K562 (cell line): ENCODE results near the gene CDK4. TPM values are rescaled to one million over a fixed set of nuclear protein-coding genes. Genes with fewer than 3 reads are reported as not detected.
A peak's percentile ranks its signal among the peaks of the same experiment; 100 is the strongest.

Experiments used
- ATAC-seq: fragments of 200-7000 bp; cut with Tn5 transposase; 3 replicates; pipeline ENCODE4 v1.9.1; 2020; ENCODE audit warnings: moderate library complexity
- BruUV-seq: library from RNA; stranded (reverse); fragments of 400-500 nt; replicated peaks from 2 replicates; lab custom pipeline; 2021; lab: Mats Ljungman, UMichigan
- CTCF ChIA-PET: fragments of 300-600 bp; formaldehyde crosslinking; extraction: SDS; loops from one replicate; lab custom pipeline; 2021; ENCODE audit warnings: low intra/inter-chr PET ratio; lab: Yijun Ruan, JAX
- POLR2A ChIA-PET: fragments of 300-600, 350-650 bp; sonication (Branson Sonifier 250); formaldehyde crosslinking; extraction: SDS; loops from one replicate; lab custom pipeline; 2021; ENCODE audit warnings: antibody characterized with exemption, inconsistent platforms; lab: Yijun Ruan, JAX
- DNase-seq, 4 experiments: peaks; one replicate each; pipeline versions ENCODE4 v3.0.0 to v3.0.0-alpha.2; 2011 to 2018; ENCODE audit warnings: low spot score in 3 of 4, mixed read lengths in 3 of 4; ENCODE audit errors: extremely low read depth in 1 of 4
- FAIRE-seq: peaks from 2 replicates; lab custom pipeline; 2011; peaks lifted over from hg19 to GRCh38; lab: Jason Lieb, UNC
- H2AFZ ChIP-seq: 2 replicates; pipeline ENCODE4 v1.6.0; 2011; ENCODE audit warnings: low read depth, low read length, control low read depth, inconsistent platforms
- H3K27ac ChIP-seq: fragments of 200-600 bp; 3 replicates; pipeline ENCODE4 v1.8.0; 2011; ENCODE audit warnings: low read depth, mild to moderate bottlenecking, control low read depth, inconsistent platforms, low read length, moderate library complexity, mixed read lengths; ENCODE audit errors: extremely low read depth
- H3K27me3 ChIP-seq, 2 experiments: fragments of 300-600 bp in 1 of 2; 2 replicates in 1 of 2; 3 replicates in 1 of 2; pipeline versions ENCODE4 v1.6.0 to v1.8.0; 2011; ENCODE audit warnings: inconsistent platforms in 2 of 2, low read length in 2 of 2, mild to moderate bottlenecking in 1 of 2, mixed read lengths in 1 of 2, moderate library complexity in 1 of 2; ENCODE audit not compliant: control insufficient read depth in 2 of 2, insufficient read depth in 2 of 2
- H3K36me3 ChIP-seq: fragments of 300-600 bp; 3 replicates; pipeline ENCODE4 v1.8.0; 2011; ENCODE audit warnings: mild to moderate bottlenecking, low read length, inconsistent platforms; ENCODE audit not compliant: control insufficient read depth, insufficient read depth
- H3K4me1 ChIP-seq, 2 experiments: fragments of 200-600 bp in 1 of 2; replicated peaks in 1 of 2; 2 replicates in 1 of 2; 3 replicates in 1 of 2; pipeline versions ENCODE4 v1.5.1 to v1.8.0; 2011; ENCODE audit warnings: inconsistent platforms in 2 of 2, low read length in 2 of 2, mild to moderate bottlenecking in 1 of 2, mixed read lengths in 1 of 2, moderate library complexity in 1 of 2; ENCODE audit not compliant: control insufficient read depth in 2 of 2, insufficient read depth in 2 of 2
- H3K4me2 ChIP-seq: 2 replicates; pipeline ENCODE4 v1.6.1; 2011; ENCODE audit warnings: low read length, control low read depth, inconsistent platforms, mixed read lengths; ENCODE audit not compliant: insufficient read depth
- H3K4me3 ChIP-seq: fragments of 200-600 bp; sonication (generic), shearing (Covaris generic); 2 replicates; pipeline ENCODE4 v1.5.1; 2016; ENCODE audit warnings: control low read depth, inconsistent platforms
- H3K79me2 ChIP-seq: fragments of 200-600 bp; 3 replicates; pipeline ENCODE4 v1.8.0; 2011; ENCODE audit warnings: low read length, inconsistent platforms; ENCODE audit not compliant: control insufficient read depth, insufficient read depth
- H3K9ac ChIP-seq, 2 experiments: 2 replicates each; pipeline versions ENCODE4 v1.6.0 to v1.6.1; 2011; ENCODE audit warnings: low read depth in 2 of 2, low read length in 2 of 2, control low read depth in 1 of 2, inconsistent platforms in 1 of 2, mild to moderate bottlenecking in 1 of 2, mixed read lengths in 1 of 2; ENCODE audit not compliant: insufficient read depth in 1 of 2
- H3K9me1 ChIP-seq: one replicate; pipeline ENCODE4 v1.6.0; 2011; ENCODE audit warnings: inconsistent platforms, mild to moderate bottlenecking, low read length, moderate library complexity; ENCODE audit not compliant: control insufficient read depth, insufficient read depth
- H3K9me3 ChIP-seq: replicated peaks from 2 replicates; pipeline ENCODE4 v1.5.1; 2011; ENCODE audit warnings: low read depth, low read length, inconsistent platforms; ENCODE audit not compliant: control insufficient read depth, insufficient read depth
- H4K20me1 ChIP-seq: replicated peaks from 2 replicates; pipeline ENCODE4 v1.6.1; 2011; ENCODE audit warnings: low read length, inconsistent platforms, mixed read lengths; ENCODE audit not compliant: control insufficient read depth, insufficient read depth
- NEUROD1 ChIP-seq: fragments of 150-350 bp; IDR thresholded peaks from 2 replicates; pipeline ENCODE4 v1.6.1; 2014; ENCODE audit warnings: borderline replicate concordance, low read length, low read depth; ENCODE audit not compliant: partially characterized antibody
- RAD21 ChIP-seq, 2 experiments: fragments of 250-450 bp in 1 of 2; fragments of 450-650 bp in 1 of 2; sonication (Bioruptor Pico) in 1 of 2; formaldehyde crosslinking in 1 of 2; IDR thresholded peaks in 1 of 2; conservative IDR thresholded peaks in 1 of 2; 2 replicates each; pipeline versions ENCODE4 v1.4.0 to v1.8.0; 2020 to 2022; ENCODE audit warnings: mild to moderate bottlenecking in 2 of 2, moderate library complexity in 1 of 2
- WGBS: fragments of 100-300 bp; shearing (Covaris generic); methylation state at CpG from one replicate; pipeline ENCODE4 v1.1.6; 2016; ENCODE audit warnings: low coverage, mixed read lengths; ENCODE audit not compliant: insufficient coverage; ENCODE audit errors: missing lambda C conversion rate; 5-methylcytosine and 5-hydroxymethylcytosine counted together
- in situ Hi-C: fragments of 300-500 bp; cut with MboI; formaldehyde crosslinking; loops from 4 replicates; pipeline ENCODE4 v1.15.0; 2018; ENCODE audit warnings: inconsistent platforms, mixed read lengths
- intact Hi-C: fragments of 100-400 bp; cut with micrococcal nuclease; formaldehyde crosslinking; loops from 2 replicates; pipeline ENCODE4 v1.14.2; 2022
- polyA plus RNA-seq, 8 experiments: library from polyadenylated mRNA; depleted of rRNA in 4 of 8; stranded (reverse) in 5 of 8; unstranded in 3 of 8; fragments of >200 nt; fragmentation: Nextera tagmentation in 2 of 8; fragmentation: Illumina TruSeq in 1 of 8; extraction: Ambion mirVana in 2 of 8; extraction: Trizol in 1 of 8; gene quantifications; 2 replicates each; pipeline versions ENCODE4 v1.2.1 to v1.2.3, GENCODE V29; 2011 to 2014; ENCODE audit warnings: inconsistent platforms in 1 of 8, missing spikeins in 1 of 8
- total RNA-seq, 7 experiments: library from RNA; depleted of rRNA in 6 of 7; stranded (reverse); fragments of >200 nt in 6 of 7; fragmentation: Illumina TruSeq in 2 of 7; extraction: Trizol in 2 of 7; gene quantifications; 2 replicates each; pipeline versions ENCODE4 v1.2.1 to v1.2.3, GENCODE V29; 2011 to 2021; ENCODE audit warnings: low replicate concordance in 1 of 7
- TF ChIP-seq, protein P1 (sequence below), 3 experiments: IDR thresholded peaks in 2 of 3; conservative IDR thresholded peaks in 1 of 3; 2 replicates each; pipeline ENCODE4 v1.5.1; 2011 to 2012; ENCODE audit warnings: low read length in 3 of 3, mild to moderate bottlenecking in 3 of 3, control low read depth in 2 of 3, improper control_type of control experiment in 1 of 3, inconsistent platforms in 1 of 3, low read depth in 1 of 3, mixed read lengths in 1 of 3, moderate library complexity in 1 of 3; ENCODE audit not compliant: insufficient read depth in 2 of 3

The CDK4 gene
- total and polyA plus RNA-seq, 9 of the 15 experiments (the other 6 are each of a cell fraction or from before 2014, with no cell fraction given), result 37.8 to 436 (median 238) TPM

DNA sequence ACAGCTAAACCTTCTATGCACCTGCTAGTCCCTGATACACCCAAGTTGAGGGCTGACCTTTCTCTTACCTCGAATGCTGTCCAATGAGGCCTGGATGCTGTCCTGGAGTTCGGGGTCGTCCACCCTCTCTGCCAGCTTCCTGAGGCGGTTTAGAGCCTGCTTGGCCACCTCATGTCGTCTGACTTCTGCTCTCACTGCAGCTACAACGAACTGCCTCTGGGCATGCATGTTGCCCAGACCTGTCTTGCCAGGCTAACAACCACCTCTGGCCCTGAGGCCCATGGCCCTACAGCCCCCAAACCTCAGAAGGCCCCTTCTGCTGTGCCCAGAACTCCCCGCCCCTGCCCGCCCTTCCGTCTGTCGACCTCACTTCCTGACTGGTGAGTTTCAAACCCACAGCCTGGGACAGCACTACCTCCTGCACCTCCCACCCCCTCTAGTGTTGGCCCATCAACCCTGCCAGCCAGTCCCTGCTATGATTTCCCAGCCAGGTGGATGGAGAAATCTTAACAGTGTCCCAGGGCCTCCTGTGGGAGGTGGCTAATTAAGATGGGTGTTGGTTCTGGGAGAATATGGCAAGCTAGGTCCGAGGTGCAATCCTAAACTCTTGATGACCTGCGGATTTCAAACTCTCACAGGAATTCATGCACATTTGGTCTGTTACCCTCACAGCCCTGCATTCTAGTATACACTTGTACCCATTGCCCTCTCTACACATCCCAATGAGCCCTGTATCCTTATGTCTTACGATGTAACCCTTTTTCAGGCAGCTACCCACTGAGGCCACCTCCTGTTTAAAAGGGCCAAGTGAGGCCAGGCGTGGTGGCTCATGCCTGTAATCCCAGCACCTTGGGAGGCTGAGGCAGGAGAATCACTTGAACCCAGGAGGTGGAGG, 10.0 kb downstream of the CDK4 start:
- Histone ChIP-seq H3K27ac (no peak overlapping the region), H3K36me3 (peaks cover 13% of the 10 kb centered on the region), H3K4me1 (peaks cover 7 to 27% of the 10 kb centered on the region in 2 experiments; a peak in 4 of 5 replicates), H3K27me3 (peaks cover 0 to 19% of the 10 kb centered on the region in 2 experiments; a peak in 3 of 5 replicates), H2AFZ (peak overlapping the region; percentile 49; the same call in 1 of the 2 replicates), H3K9me3 (no peaks in the 10 kb centered on the region), H3K9ac (peak overlapping the region in 1 of 2 experiments; percentile 75; a peak in 2 of 4 replicates), H3K4me2 (0 out of 2 replicates have a peak overlapping the region, but pooled peaks have one; percentile 17), H3K9me1 (no peaks in the 10 kb centered on the region), H4K20me1 (no peaks in the 10 kb centered on the region), H3K79me2 (peaks cover 8% of the 10 kb centered on the region; the same call in 1 of the 3 replicates), H3K4me3 (no peak overlapping the region)
- 20% methylated on average over 14 of the region's 14 CpGs for WGBS
- intact Hi-C loops, result no loop called here
- ATAC-seq (no peak), FAIRE-seq (no peak), DNase-seq (peak in 1 of 4 experiments; percentile 23)
- TF ChIP-seq, protein P1, sequence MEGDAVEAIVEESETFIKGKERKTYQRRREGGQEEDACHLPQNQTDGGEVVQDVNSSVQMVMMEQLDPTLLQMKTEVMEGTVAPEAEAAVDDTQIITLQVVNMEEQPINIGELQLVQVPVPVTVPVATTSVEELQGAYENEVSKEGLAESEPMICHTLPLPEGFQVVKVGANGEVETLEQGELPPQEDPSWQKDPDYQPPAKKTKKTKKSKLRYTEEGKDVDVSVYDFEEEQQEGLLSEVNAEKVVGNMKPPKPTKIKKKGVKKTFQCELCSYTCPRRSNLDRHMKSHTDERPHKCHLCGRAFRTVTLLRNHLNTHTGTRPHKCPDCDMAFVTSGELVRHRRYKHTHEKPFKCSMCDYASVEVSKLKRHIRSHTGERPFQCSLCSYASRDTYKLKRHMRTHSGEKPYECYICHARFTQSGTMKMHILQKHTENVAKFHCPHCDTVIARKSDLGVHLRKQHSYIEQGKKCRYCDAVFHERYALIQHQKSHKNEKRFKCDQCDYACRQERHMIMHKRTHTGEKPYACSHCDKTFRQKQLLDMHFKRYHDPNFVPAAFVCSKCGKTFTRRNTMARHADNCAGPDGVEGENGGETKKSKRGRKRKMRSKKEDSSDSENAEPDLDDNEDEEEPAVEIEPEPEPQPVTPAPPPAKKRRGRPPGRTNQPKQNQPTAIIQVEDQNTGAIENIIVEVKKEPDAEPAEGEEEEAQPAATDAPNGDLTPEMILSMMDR (IDR thresholded peaks at IDR 0.05 in 2 of 3, conservative IDR thresholded peaks at IDR 0.05 in 1 of 3; ENCODE audit: insufficient read depth in 2 of 3, low read depth in 1 of 3, low read length in 3 of 3), result peak in 2 of 3 experiments; percentile 27 to 41; a peak in 3 of 6 replicates
- 0 out of 4 replicates have a peak, but pooled peaks of 1 of the 2 experiments have one; percentile 19 for TF ChIP-seq RAD21 (CRISPR knock-in tag; conservative IDR thresholded peaks at IDR 0.05 in 1 of 2, IDR thresholded peaks at IDR 0.05 in 1 of 2)
- TF ChIP-seq NEUROD1, result no peak
- BruUV-seq, result no TSS peak
- ChIA-PET POLR2A (interaction anchor here (0.6 to 1.3 kb wide), 6 partner anchors 11 to 1328 kb away, joined by 3 to 4 read pairs (median 3); partner anchors contain the start of gene DDIT3), CTCF (no interaction called here)
- in situ Hi-C loops, result loop anchor here (10.0 kb wide), 1 partner anchor 427 kb away; no protein-coding TSS in a partner anchor
